Ascending aorta (tissue), 2 donors: Measurements from ENCODE around the gene HDGFL2. TPM values are rescaled to one million over a fixed set of nuclear protein-coding genes. Genes with fewer than 3 reads are reported as not detected.

Source experiments
- DNase-seq, 2 donors: peaks; one replicate each; pipeline ENCODE4 v3.0.0-alpha.2; 2019; ENCODE audit warnings: low spot score in 2 of 2
- H3K27ac ChIP-seq, 2 donors: fragments of 200-600 bp; sonication (generic); one replicate each; pipeline ENCODE4 v1.5.1; 2016 to 2017; ENCODE audit warnings: mild to moderate bottlenecking in 1 of 2
- H3K27me3 ChIP-seq: fragments of 200-600 bp; sonication (generic); one replicate; pipeline ENCODE4 v1.5.1; 2017
- H3K36me3 ChIP-seq, 2 donors: fragments of 200-600 bp; sonication (generic); one replicate each; pipeline ENCODE4 v1.5.1; 2016
- H3K4me1 ChIP-seq, 2 donors: fragments of 200-600 bp; sonication (generic); one replicate each; pipeline ENCODE4 v1.5.1; 2016 to 2017; ENCODE audit warnings: mild to moderate bottlenecking in 1 of 2
- H3K4me3 ChIP-seq, 2 donors: fragments of 200-600 bp; sonication (generic); one replicate each; pipeline ENCODE4 v1.5.1; 2016 to 2017; ENCODE audit warnings: mild to moderate bottlenecking in 1 of 2
- H3K9me3 ChIP-seq, 2 donors: fragments of 200-600 bp; sonication (generic); one replicate each; pipeline ENCODE4 v1.5.1; 2016
- CTCF ChIP-seq, 3 experiments: fragments of 200-600 bp in 2 of 3; fragments of 450-650 bp in 1 of 3; sonication (generic) in 2 of 3; IDR thresholded peaks; one replicate each; pipeline ENCODE4 v1.5.1; 2016 to 2019; ENCODE audit warnings: antibody characterized with exemption in 3 of 3, mild to moderate bottlenecking in 1 of 3, moderate library complexity in 1 of 3
- intact Hi-C: fragments of 100-400 bp; cut with DNase I; formaldehyde crosslinking; loops from one replicate; pipeline ENCODE4 v1.15.1; 2023
- total RNA-seq: library from RNA; depleted of rRNA; stranded (reverse); fragments of >200 nt; gene quantifications from one replicate; pipeline ENCODE4 v1.1.0, GENCODE V29; 2016

Gene HDGFL2
- total RNA-seq, 1 donor from 2014 or later, result 15.4 TPM

- Histone ChIP-seq H3K27ac (no peak overlapping the region), H3K27me3 (no peaks in the 10 kb centered on the region), H3K4me1 (no peaks in the 10 kb centered on the region), H3K36me3 (peaks cover 39 to 61% of the 10 kb centered on the region in 2 donors), H3K4me3 (no peak overlapping the region), H3K9me3 (no peaks in the 10 kb centered on the region)
- intact Hi-C loops, result no loop called here
- TF ChIP-seq CTCF (IDR thresholded peaks at IDR 0.05), result no peak
- DNase-seq, result no peak
These were observed 31.7 kb downstream of the HDGFL2 start for GRCh38 chr19:4503825-4504170.

GRCh38 chr19:4504297-4504701 lies 32.2 kb downstream of the HDGFL2 start:
- H3K27me3 ChIP-seq, result no peaks in the 10 kb centered on the region
- no peak overlapping the region for H3K4me3 ChIP-seq
- no peak for TF ChIP-seq CTCF (IDR thresholded peaks at IDR 0.05)
- H3K27ac ChIP-seq, result no peak overlapping the region
- DNase-seq, result no peak
- intact Hi-C loops, result no loop called here
- peaks cover 34 to 58% of the 10 kb centered on the region in 2 donors for H3K36me3 ChIP-seq
- H3K9me3 ChIP-seq, result no peaks in the 10 kb centered on the region
- no peaks in the 10 kb centered on the region for H3K4me1 ChIP-seq

GRCh38 chr19:4504891-4505569 lies 32.9 kb downstream of the HDGFL2 start:
- intact Hi-C loops, result no loop called here

GRCh38 chr19:4505570-4506448 lies 33.7 kb downstream of the HDGFL2 start:
- H3K27ac ChIP-seq, result no peak overlapping the region
- TF ChIP-seq CTCF (IDR thresholded peaks at IDR 0.05), result no peak
- no peaks in the 10 kb centered on the region for H3K27me3 ChIP-seq
- intact Hi-C loops, result no loop called here
- no peak for DNase-seq
- peaks cover 23 to 46% of the 10 kb centered on the region in 2 donors for H3K36me3 ChIP-seq
- no peak overlapping the region for H3K4me3 ChIP-seq
- no peaks in the 10 kb centered on the region for H3K4me1 ChIP-seq
- no peaks in the 10 kb centered on the region for H3K9me3 ChIP-seq

More at GRCh38 chr19:4504891-4505569, 32.9 kb downstream of the HDGFL2 start:
- no peak for DNase-seq
- no peaks in the 10 kb centered on the region for H3K9me3 ChIP-seq
- H3K27ac ChIP-seq, result no peak overlapping the region
- H3K36me3 ChIP-seq, result peaks cover 27 to 50% of the 10 kb centered on the region in 2 donors
- no peaks in the 10 kb centered on the region for H3K27me3 ChIP-seq
- H3K4me1 ChIP-seq, result no peaks in the 10 kb centered on the region
- H3K4me3 ChIP-seq, result no peak overlapping the region
- no peak for TF ChIP-seq CTCF (IDR thresholded peaks at IDR 0.05)

GRCh38 chr19:4506449-4507149 lies 34.5 kb downstream of the HDGFL2 start:
- Histone ChIP-seq H3K4me1 (no peaks in the 10 kb centered on the region), H3K27ac (no peak overlapping the region), H3K36me3 (peaks cover 15 to 38% of the 10 kb centered on the region in 2 donors), H3K27me3 (no peaks in the 10 kb centered on the region), H3K9me3 (no peaks in the 10 kb centered on the region), H3K4me3 (no peak overlapping the region)
- DNase-seq, result no peak
- no peak for TF ChIP-seq CTCF (IDR thresholded peaks at IDR 0.05)
- intact Hi-C loops, result no loop called here
